Activated T-cell treated with anti-CD3 and anti-CD28 coated beads, Interleukin-2, amount 50 U/mL, for 72 hours (primary cell): ENCODE data around the gene BTBD18. TPM values are rescaled to one million over a fixed set of nuclear protein-coding genes. Genes with fewer than 3 reads are reported as not detected.
"Not testable (repeated sequence)": the region's sequence is repeated elsewhere in the genome, so short reads cannot be mapped to it uniquely, and the experiment has no call there.

Experiments used
- ATAC-seq, 2 donors: fragments of 150-1000 bp; cut with Tn5 transposase; replicated peaks in 1 of 2; 2 replicates each; pipeline ENCODE4 v1.10.0; 2021; ENCODE audit warnings: moderate library complexity in 2 of 2, mild to moderate bottlenecking in 1 of 2
- DNase-seq, 2 donors: peaks; one replicate each; pipeline ENCODE4 v3.0.0; 2021 to 2022; ENCODE audit warnings: mixed read lengths in 1 of 2
- H3K27ac Mint-ChIP-seq: one replicate; pipeline ENCODE4 v1.8.0; 2022; ENCODE audit warnings: mild to moderate bottlenecking, moderate library complexity, mixed read lengths
- H3K27me3 Mint-ChIP-seq: one replicate; pipeline ENCODE4 v1.8.0; 2022; ENCODE audit warnings: low read depth, mixed read lengths
- H3K36me3 Mint-ChIP-seq, 2 donors: one replicate each; pipeline ENCODE4 v1.8.0; 2022; ENCODE audit warnings: mixed read lengths in 2 of 2, mild to moderate bottlenecking in 1 of 2; ENCODE audit not compliant: insufficient read depth in 2 of 2
- H3K4me1 Mint-ChIP-seq: one replicate; pipeline ENCODE4 v1.8.0; 2022; ENCODE audit warnings: low read depth, mixed read lengths
- H3K4me3 Mint-ChIP-seq, 2 donors: one replicate each; pipeline ENCODE4 v1.8.0; 2022; ENCODE audit warnings: mild to moderate bottlenecking in 2 of 2, mixed read lengths in 2 of 2, moderate library complexity in 2 of 2
- H3K9me3 Mint-ChIP-seq, 2 donors: one replicate each; pipeline ENCODE4 v1.8.0; 2022; ENCODE audit warnings: mixed read lengths in 2 of 2
- total RNA-seq, 2 donors: library from RNA; stranded (reverse); gene quantifications; one replicate each; pipeline ENCODE4 v1.2.3, GENCODE V29; 2022

Gene BTBD18
- total RNA-seq, 2 donors from 2014 or later, result not detected

DNA sequence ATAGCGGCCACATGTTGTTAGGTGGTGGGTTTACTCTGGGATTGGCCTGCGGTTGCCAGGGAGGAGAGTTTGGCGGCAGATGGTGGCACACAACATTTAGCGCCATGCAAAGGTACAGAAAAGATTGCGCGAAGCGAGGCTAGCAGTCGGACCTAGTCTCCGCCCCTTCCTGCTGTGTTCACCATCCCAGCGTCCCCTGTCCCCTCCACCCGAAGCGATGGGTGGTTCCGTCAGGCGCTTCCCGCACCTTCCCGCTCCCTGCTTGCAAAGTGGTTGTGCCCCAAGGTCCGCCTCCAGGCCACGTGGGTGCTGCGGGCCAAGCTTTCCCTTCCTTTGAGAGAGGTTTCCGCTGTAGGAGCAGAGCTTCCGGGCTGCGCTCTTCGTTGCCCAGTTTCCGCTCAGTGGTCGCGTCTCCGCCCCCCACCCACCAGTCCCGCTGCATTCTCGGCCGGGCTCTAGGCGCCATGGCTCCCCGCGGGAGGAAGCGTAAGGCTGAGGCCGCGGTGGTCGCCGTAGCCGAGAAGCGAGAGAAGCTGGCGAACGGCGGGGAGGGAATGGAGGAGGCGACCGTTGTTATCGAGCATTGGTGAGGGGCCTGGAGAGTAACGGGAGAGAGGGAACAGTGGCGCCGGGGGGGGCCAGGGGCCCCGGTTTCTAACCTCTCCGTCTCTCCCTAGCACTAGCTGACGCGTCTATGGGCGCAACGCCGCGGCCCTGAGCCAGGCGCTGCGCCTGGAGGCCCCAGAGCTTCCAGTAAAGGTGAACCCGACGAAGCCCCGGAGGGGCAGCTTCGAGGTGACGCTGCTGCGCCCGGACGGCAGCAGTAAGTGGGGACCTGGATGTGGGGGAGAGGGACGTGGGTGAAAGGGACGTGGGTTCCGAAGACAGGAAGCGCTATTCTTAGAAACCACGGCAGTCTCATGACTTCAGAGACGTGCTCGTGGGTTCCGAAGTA lies 10.2 kb downstream of the BTBD18 start, which contains the start of gene SELENOH:
SELENOH (plus strand) TSS at position 360 of the 955 bp plus-strand sequence; CDS start at position 465, 105 bp downstream.
- peak; percentile 94 for ATAC-seq
- H3K9me3 Mint-ChIP-seq, result no peaks in the 10 kb centered on the region

DNA sequence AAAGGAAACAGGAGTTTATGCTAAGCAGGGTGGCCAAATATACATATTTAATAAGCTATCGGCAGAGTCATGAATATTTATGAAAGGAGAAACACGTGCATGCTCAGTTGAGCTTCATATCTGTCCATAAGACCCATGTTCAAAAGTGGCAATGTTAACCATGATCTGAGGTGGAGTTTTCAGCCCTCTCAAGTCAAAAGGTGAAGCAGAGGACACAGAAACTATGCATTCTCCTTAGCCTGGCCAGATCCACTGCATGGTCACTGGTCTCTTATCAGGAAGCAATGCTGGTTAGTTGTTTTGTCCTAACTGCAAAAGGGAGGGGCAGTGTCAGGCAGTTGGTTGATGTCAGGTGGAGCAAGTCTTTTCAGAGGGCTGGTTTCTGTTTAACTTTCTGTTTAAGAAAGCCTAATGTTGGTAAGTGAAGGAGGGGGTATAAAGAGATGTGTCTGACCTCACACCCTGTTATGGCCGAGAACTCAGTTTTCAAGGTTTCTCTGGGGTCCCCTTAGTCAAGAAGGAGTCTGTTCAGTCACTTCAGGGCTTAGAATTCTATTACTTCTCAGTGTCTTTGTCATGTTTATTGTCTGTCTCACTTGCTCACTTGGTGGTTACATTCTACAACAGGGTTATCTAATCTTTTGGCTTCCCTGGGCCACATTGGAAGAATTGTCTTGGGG lies 15.9 kb downstream of the BTBD18 start:
- no peak for DNase-seq
- Mint-ChIP-seq H3K9me3 (no peaks in the 10 kb centered on the region), H3K27me3 (no peaks in the 10 kb centered on the region), H3K27ac (peak overlapping the region; percentile 61), H3K36me3 (peaks cover 0 to 4% of the 10 kb centered on the region in 2 donors), H3K4me3 (no peak overlapping the region), H3K4me1 (peaks cover 7% of the 10 kb centered on the region)
- no peak for ATAC-seq

More for the DNA sequence above, 10.2 kb downstream of the BTBD18 start, which contains the start of gene SELENOH:
- peak; percentile 94 to 97 for DNase-seq
- H3K27ac Mint-ChIP-seq, result peak within 1 kb of the TSS; percentile 98
- H3K4me3 Mint-ChIP-seq, result peak within 1 kb of the TSS; percentile 98 to 99
- H3K4me1 Mint-ChIP-seq, result peaks cover 54% of the 10 kb centered on the region
- no peaks in the 10 kb centered on the region for H3K27me3 Mint-ChIP-seq
- H3K36me3 Mint-ChIP-seq, result peaks cover 8 to 32% of the 10 kb centered on the region in 2 donors

DNA sequence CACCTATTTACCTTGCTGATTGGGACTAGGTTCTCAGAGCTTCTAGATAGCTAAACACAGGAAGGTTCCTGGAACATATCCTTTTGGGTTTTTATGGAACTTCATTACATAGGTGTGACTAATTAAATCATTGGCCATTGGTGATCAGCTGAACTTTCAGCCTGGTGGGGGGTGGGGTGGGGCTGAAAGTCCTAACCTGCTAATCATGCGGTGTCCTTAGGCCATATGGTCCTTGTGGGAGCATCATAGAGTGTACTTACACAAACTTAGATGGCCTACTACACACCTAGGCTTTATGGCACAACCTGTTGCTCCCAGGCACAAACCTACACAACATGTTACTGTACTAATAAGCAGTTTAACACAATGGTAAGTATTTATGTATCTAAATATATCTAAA lies 19.0 kb downstream of the BTBD18 start:
- H3K4me1 Mint-ChIP-seq, result peaks cover 16% of the 10 kb centered on the region
- DNase-seq (no peak), ATAC-seq (no peak)
- no peaks in the 10 kb centered on the region for H3K9me3 Mint-ChIP-seq
- peaks cover 0 to 2% of the 10 kb centered on the region in 2 donors for H3K36me3 Mint-ChIP-seq
- H3K4me3 Mint-ChIP-seq, result no peak overlapping the region
- no peak overlapping the region for H3K27ac Mint-ChIP-seq
- no peaks in the 10 kb centered on the region for H3K27me3 Mint-ChIP-seq

DNA sequence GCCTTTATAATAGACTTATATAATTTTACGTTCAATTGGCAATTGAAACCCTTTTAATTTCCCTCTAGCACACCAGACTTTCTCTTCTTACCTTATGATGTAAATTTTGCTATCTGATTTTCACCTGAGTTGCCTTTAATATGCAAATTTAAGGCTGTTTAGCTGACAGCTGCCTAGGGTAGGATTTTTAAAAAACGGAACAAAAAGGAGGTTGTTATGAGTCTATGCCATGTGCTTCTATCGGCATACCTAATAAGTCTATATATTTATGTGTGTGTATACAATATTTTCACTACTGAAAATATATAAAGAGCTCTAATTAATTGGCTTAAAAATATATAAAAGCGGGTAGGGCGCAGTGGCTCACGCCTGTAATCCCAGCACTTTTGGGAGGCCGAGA lies 22.1 kb downstream of the BTBD18 start:
- H3K4me3 Mint-ChIP-seq, result no peak overlapping the region
- no peaks in the 10 kb centered on the region for H3K9me3 Mint-ChIP-seq
- peaks cover 24% of the 10 kb centered on the region for H3K4me1 Mint-ChIP-seq
- H3K36me3 Mint-ChIP-seq, result peaks cover 1 to 2% of the 10 kb centered on the region in 2 donors
- no peak overlapping the region for H3K27ac Mint-ChIP-seq
- ATAC-seq (no peak), DNase-seq (no peak)
- H3K27me3 Mint-ChIP-seq, result no peaks in the 10 kb centered on the region

DNA sequence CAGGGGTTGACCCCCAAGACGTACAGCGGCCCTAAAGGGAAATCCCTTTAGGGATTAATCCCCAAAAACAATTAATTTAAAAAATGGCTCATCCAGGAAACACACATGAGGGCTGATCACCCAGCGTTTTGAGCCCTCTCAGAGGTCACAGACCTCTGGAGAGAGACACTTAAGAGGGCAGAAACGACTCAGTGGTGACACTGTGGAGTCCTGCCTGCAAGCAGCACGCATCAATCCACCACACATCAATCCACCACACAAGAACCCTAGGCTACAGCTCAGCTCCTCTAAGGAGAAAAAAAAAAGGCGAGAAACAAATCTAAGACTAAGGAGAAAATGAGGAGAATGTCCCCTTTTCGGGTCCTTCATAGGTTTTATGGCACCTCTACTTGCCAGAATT lies 22.8 kb downstream of the BTBD18 start:
- no peak for DNase-seq
- peaks cover 24% of the 10 kb centered on the region for H3K4me1 Mint-ChIP-seq
- peaks cover 1 to 2% of the 10 kb centered on the region in 2 donors for H3K36me3 Mint-ChIP-seq
- H3K4me3 Mint-ChIP-seq, result no peak overlapping the region
- no peaks in the 10 kb centered on the region for H3K27me3 Mint-ChIP-seq
- H3K27ac Mint-ChIP-seq, result peak overlapping the region; percentile 42
- ATAC-seq, result no peak
- H3K9me3 Mint-ChIP-seq, result no peaks in the 10 kb centered on the region

DNA sequence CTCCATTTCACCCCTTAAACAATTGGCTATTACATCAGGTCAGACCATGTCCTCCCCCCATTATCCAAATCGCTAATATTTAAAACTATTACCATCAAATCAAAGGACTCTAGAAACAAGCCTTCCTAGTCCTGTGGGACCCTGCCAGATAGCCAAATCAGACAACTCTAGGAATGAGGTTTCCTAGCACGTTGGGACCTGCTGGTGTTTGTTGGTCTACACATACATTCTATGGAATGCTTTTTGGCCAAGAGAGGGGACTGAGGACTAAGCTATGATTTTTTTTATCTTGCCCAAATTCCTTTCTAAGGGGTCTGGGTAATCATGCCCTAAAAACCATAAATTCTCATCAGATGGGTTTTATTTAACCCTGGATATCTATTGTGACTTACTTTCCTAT lies 24.4 kb downstream of the BTBD18 start:
- Mint-ChIP-seq H3K27me3 (no peaks in the 10 kb centered on the region), H3K4me3 (no peak overlapping the region), H3K36me3 (peaks cover 1 to 2% of the 10 kb centered on the region in 2 donors), H3K9me3 (no peaks in the 10 kb centered on the region), H3K27ac (peak overlapping the region; percentile 30), H3K4me1 (peaks cover 24% of the 10 kb centered on the region)
- no peak for ATAC-seq
- DNase-seq, result no peak

DNA sequence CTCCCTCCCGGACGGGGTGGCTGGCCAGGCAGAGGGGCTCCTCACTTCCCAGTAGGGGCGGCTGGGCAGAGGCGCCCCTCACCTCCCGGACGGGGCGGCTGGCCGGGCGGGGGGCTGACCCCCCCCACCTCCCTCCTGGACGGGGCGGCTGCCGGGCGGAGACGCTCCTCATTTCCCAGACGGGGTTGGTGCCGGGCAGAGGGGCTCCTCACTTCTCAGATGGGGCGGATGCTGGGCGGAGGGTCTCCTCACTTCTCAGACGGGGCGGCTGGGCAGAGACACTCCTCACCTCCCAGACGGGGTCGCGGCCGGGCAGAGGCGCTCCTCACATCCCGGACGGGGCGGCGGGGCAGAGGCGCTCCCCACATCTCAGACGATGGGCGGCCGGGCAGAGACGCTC lies 34.9 kb downstream of the BTBD18 start:
- not testable (repeated sequence) for H3K27me3 Mint-ChIP-seq, H3K27ac Mint-ChIP-seq, ATAC-seq, DNase-seq, H3K4me3 Mint-ChIP-seq, H3K9me3 Mint-ChIP-seq
- peaks cover 15% of the 10 kb centered on the region for H3K4me1 Mint-ChIP-seq
- peaks cover 5 to 13% of the 10 kb centered on the region in 2 donors for H3K36me3 Mint-ChIP-seq

DNA sequence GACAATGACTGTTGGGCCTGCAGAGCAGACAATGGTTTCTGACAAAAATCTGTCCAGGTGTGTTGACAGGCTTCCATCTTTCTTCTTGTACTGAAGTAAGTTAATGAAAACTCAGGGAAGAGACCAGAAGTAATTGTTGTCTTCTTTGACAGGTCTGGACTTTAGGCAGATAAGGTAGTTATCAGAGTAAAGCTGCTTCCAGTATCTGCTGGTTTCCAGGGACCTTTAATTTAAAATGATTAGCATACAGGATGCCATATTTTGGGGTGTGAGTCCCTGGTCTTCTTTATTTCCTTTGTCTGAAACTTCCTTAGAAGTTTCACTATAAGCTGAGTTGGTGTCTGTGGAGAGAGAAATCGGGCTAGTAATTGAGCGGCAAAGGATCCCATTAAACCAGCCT lies 37.8 kb downstream of the BTBD18 start:
- DNase-seq, result no peak
- Mint-ChIP-seq H3K4me1 (peaks cover 42% of the 10 kb centered on the region), H3K4me3 (peak overlapping the region; percentile 91 to 97), H3K27ac (peak overlapping the region; percentile 82), H3K9me3 (no peaks in the 10 kb centered on the region), H3K36me3 (peaks cover 7 to 9% of the 10 kb centered on the region in 2 donors), H3K27me3 (no peaks in the 10 kb centered on the region)
- ATAC-seq, result no peak

DNA sequence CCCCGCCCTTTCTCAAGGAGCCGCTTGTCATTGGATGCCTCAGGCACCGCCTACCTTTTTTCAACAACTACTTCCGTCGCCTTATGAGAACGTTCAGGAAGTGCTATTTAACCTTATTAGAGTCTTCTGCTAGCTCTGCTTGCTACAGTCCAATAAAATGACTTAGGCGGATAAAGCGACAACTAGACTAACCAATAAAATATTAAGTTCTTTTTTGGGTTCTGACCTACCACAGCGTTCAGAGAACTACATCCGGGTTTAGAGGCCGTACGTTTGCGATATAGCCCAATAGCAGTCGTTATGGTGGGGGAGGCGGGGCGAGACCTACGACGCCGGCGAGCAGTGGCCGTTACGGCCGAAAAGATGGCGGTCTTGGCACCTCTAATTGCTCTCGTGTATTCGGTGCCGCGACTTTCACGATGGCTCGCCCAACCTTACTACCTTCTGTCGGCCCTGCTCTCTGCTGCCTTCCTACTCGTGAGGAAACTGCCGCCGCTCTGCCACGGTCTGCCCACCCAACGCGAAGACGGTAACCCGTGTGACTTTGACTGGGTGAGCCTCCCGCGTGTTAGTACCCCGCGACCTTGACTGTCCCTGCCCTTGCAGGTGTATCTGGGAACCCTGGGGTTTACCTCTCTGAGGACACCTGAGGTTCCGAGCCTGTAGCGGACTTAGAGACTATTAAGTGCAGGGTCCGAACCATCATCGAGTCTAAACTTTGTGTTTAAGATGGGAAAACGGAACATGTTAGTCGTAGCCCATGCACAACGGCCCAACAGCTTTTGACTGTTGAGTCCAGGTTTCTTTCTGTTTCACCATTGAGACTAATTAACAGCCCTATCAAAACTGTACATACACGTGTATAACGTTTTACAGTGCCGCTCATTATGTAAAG lies 39.1 kb downstream of the BTBD18 start, which contains the start of gene TMX2:
TMX2 (plus strand) TSS at position 338 of the 895 bp plus-strand sequence; CDS start at position 364, 26 bp downstream.
- Mint-ChIP-seq H3K27ac (peak within 1 kb of the TSS; percentile 94), H3K36me3 (peaks cover 4 to 7% of the 10 kb centered on the region in 2 donors), H3K27me3 (no peaks in the 10 kb centered on the region), H3K4me3 (peak within 1 kb of the TSS; percentile 91 to 97), H3K9me3 (no peaks in the 10 kb centered on the region), H3K4me1 (peaks cover 52% of the 10 kb centered on the region)
- DNase-seq, result peak; percentile 91 to 93
- peak; percentile 92 for ATAC-seq

DNA sequence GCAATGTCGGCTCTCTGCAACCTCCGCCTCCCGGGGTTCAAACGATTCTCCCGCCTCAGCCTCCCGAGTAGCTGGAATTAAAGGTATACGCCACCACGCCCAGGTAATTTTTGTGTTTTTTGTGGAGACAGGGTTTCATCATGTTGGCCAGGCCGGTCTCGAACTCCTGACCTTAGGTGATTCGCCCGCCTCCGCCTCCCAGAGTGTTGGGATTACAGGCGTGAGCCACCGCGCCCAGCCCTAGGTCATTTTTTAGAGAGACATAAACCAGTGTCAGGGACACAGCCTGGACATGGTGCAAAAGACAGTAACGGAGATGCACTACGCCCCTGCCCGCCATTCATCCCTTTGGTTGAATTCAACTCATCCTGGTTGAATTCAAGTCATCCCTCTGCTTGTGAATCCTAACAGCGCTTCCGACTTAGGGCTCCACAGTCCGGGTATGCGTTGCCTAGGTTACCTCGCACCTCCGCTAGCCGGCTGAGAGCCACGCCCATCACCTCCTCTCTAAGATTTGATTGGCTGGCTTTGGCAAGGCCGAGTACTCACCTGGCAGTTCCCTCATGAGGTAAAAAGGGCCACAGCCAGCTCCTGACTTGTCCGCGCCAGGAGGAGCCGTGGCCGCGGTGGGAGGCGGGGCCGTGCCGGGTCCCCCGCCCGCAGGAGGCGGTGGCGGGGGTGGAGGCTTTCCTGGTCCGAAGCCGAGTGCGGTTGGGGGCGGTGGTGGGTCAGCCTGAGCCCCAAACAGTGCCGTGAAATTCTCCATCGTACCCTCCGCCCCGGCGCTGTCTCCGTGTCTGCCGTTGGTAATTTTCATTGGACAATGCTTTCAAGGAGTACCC lies 40.0 kb downstream of the BTBD18 start, which contains the start of gene MED19:
MED19 (minus strand) TSS at position 802 of the 842 bp plus-strand sequence; CDS start at position 766, 36 bp downstream.
- Mint-ChIP-seq H3K4me1 (peaks cover 54% of the 10 kb centered on the region), H3K36me3 (peaks cover 4 to 7% of the 10 kb centered on the region in 2 donors), H3K27me3 (no peaks in the 10 kb centered on the region), H3K27ac (peak within 1 kb of the TSS; percentile 94), H3K4me3 (peak within 1 kb of the TSS; percentile 91 to 97), H3K9me3 (no peaks in the 10 kb centered on the region)
- ATAC-seq (peak; percentile 60 to 62), DNase-seq (peak; percentile 75 to 84)

DNA sequence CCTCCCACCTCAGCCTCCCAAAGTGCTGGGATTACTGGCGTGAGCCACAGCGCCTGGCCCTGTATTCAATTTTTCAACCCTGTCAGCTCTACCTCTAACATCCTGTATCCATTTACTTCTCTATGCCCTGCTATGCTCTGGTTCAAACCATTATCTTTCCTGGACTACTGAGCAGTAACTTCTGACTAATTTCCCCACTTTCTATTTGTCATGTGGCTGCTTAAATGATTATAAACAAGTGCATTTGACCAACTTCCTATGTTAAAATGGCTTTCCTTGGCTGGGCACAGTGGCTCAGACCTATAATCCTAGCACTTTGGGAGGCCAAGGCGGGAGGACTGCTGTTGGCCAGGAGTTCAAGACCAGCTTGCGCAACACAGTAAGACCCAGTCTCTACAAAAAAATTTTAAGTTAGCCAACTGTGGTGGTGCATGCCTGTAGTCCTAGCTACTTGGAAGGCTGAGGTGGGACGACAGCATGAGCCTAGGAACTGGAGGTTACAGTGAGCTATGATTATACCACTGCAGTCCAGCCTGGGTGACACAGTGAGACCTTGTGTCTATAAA lies 41.7 kb downstream of the BTBD18 start:
- ATAC-seq, result no peak
- Mint-ChIP-seq H3K9me3 (no peaks in the 10 kb centered on the region), H3K4me3 (peak overlapping the region; percentile 91 to 97), H3K27ac (peak overlapping the region; percentile 85), H3K36me3 (peaks cover 4 to 7% of the 10 kb centered on the region in 2 donors), H3K27me3 (no peaks in the 10 kb centered on the region), H3K4me1 (peaks cover 54% of the 10 kb centered on the region)
- no peak for DNase-seq
